NCI-H146 (cell line): Measurements from ENCODE around the gene GOLGA8S.
"Not testable (repeated sequence)": the region's sequence is repeated elsewhere in the genome, so short reads cannot be mapped to it uniquely, and the experiment has no call there.

Experiments
- DNase-seq: peaks from one replicate; lab custom pipeline; 2025; lab: John Stamatoyannopoulos, UW

The GOLGA8S gene

GRCh38 chr15:23354448-23354847 is at the start of gene GOLGA8S:
GOLGA8S (plus strand) TSS chr15:23354748; CDS start chr15:23354810, 62 bp downstream.
- DNase-seq, result not testable (repeated sequence)

GRCh38 chr15:23304805-23305204 is 49.7 kb upstream of the GOLGA8S start:
- DNase-seq, result not testable (repeated sequence)

- not testable (repeated sequence) for DNase-seq
Measured at GRCh38 chr15:23305921-23306320, 48.6 kb upstream of the GOLGA8S start.

- DNase-seq, result not testable (repeated sequence)
Measured at GRCh38 chr15:23311233-23311632, 43.3 kb upstream of the GOLGA8S start.

- DNase-seq, result not testable (repeated sequence)
Measured at GRCh38 chr15:23334096-23334495, 20.5 kb upstream of the GOLGA8S start, which contains the start of gene GOLGA6L26. GOLGA6L26 (minus strand) TSS chr15:23334196; CDS start chr15:23334135, 61 bp downstream.

- not testable (repeated sequence) for DNase-seq
Measured at GRCh38 chr15:23362622-23363021, 8.1 kb downstream of the GOLGA8S start.

- DNase-seq, result not testable (repeated sequence)
Measured at GRCh38 chr15:23364261-23364660, 9.7 kb downstream of the GOLGA8S start.

- no peak for DNase-seq
Measured at GRCh38 chr15:23370578-23370977, 16.0 kb downstream of the GOLGA8S start.

GRCh38 chr15:23371134-23371533 is 16.6 kb downstream of the GOLGA8S start:
- not testable (repeated sequence) for DNase-seq

- DNase-seq, result not testable (repeated sequence)
Measured at GRCh38 chr15:23371868-23372267, 17.3 kb downstream of the GOLGA8S start.

- no peak for DNase-seq
Measured at GRCh38 chr15:23372284-23372683, 17.7 kb downstream of the GOLGA8S start.

GRCh38 chr15:23372891-23373600 is 18.5 kb downstream of the GOLGA8S start:
- not testable (repeated sequence) for DNase-seq

GRCh38 chr15:23374226-23374625 is 19.7 kb downstream of the GOLGA8S start:
- DNase-seq, result not testable (repeated sequence)

- DNase-seq, result not testable (repeated sequence)
Measured at GRCh38 chr15:23378946-23379345, 24.4 kb downstream of the GOLGA8S start.

- DNase-seq, result not testable (repeated sequence)
Measured at GRCh38 chr15:23380700-23381099, 26.2 kb downstream of the GOLGA8S start.

GRCh38 chr15:23381192-23381591 is 26.6 kb downstream of the GOLGA8S start:
- not testable (repeated sequence) for DNase-seq

GRCh38 chr15:23384371-23384770 is 29.8 kb downstream of the GOLGA8S start:
- no peak for DNase-seq

GRCh38 chr15:23385886-23386430 is 31.4 kb downstream of the GOLGA8S start:
- no peak for DNase-seq

GRCh38 chr15:23387621-23388190 is 33.2 kb downstream of the GOLGA8S start:
- DNase-seq, result no peak

GRCh38 chr15:23395030-23395692 is 40.6 kb downstream of the GOLGA8S start:
- DNase-seq, result no peak

GRCh38 chr15:23395832-23396231 is 41.3 kb downstream of the GOLGA8S start:
- DNase-seq, result no peak

- DNase-seq, result no peak
Measured at GRCh38 chr15:23397779-23398178, 43.2 kb downstream of the GOLGA8S start.
